Fibroblast of peridontal ligament (primary cell): ENCODE data around the gene PSMA1.

Source experiments
- DNase-seq: peaks from one replicate; pipeline ENCODE4 v3.0.0-alpha.2; 2010; ENCODE audit errors: extremely low read depth

Gene PSMA1

GRCh38 chr11:14529951-14530350, 9.8 kb upstream of the PSMA1 start:
- no peak for DNase-seq

DNA sequence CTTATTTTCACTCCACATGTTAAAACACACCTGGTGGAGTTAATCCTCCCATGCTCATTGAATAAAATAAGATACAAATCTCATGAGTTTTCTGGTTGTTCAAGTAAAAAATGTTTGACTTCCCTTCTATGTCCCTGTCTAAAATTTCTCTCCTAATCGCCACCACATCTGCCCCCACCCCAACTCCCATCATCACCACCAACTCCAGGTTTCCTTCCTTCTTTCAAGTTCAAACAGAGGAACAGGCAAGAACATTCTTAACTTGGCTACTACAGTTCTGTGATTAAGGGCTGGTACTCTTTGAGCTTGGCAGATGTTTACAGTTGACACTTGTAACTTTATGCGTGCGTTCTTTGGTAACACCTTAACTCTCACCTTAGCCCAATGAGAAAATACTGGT, 9.1 kb upstream of the PSMA1 start:
- DNase-seq = no peak

DNA sequence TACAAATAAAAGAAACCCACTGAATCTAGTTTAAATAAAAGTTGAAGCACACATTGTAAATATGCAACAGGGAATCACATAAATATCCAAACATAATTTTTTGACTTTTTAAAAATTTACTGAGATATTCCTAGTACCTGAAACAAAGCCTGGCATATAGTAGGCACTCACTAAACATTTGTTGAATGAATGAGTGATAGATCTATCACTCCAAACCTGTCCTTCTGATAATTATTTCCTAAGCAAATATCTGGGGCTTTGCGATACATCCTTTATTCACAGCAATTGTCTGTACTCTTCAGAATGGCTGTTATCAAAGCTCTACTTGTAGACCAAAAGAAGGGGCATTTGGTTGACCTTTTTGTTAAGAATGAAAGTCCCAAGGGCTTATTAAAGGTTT, 2.6 kb upstream of the PSMA1 start:
- no peak for DNase-seq

DNA sequence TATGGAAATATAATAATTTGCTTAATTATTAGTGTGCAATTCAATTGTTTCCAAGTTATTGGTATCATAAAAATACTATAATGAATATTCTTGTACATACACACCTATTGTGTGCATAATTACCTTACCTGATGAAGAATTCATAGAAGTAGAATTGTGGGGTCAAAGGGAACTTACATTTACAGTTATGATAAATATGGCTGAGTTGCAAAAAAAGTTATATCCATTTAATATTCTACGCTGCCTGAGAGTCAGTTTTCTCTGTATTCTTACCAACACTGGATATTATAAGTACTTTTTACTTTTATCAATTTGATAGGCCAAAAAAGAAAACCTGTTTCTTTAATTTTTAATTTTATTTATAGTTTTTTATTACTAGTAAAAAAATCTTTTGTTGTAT, 2.1 kb upstream of the PSMA1 start:
- DNase-seq = no peak

GRCh38 chr11:14520747-14521151, 563 bp upstream of the PSMA1 start:
- no peak for DNase-seq

DNA sequence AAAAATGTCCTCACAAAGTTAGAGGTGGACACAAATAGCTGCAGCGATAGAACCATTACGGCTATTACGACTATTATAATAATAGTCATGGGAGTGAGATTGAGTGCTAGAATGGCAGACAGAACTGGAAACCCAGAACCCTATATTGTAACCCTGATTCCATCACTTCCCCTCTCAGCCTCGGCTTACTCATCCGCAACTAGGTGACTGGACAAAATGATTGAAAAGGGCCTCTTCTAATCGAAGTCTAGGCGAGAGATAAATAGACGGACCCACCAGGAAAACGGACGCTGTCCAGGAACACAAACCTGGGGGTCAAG, 629 bp downstream of the PSMA1 start:
- no peak for DNase-seq

DNA sequence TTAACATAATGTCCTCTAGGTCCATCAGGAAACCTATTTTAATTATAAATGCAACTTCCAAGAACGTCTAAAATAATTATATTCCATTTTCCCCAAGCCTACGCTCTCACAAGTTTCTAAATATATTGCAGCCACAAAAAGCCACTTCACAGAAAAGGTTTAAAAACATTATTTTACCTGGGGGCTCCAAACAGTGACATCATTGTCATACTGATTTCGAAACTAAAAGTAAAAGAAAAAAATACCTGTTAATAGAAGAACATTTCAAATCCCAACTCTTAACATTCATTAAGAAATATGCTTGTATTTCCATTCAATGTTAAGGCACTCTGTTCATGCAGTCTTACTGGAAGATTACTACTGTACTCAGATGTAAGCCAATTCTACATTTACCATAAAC, 1.4 kb downstream of the PSMA1 start:
- DNase-seq = no peak

DNA sequence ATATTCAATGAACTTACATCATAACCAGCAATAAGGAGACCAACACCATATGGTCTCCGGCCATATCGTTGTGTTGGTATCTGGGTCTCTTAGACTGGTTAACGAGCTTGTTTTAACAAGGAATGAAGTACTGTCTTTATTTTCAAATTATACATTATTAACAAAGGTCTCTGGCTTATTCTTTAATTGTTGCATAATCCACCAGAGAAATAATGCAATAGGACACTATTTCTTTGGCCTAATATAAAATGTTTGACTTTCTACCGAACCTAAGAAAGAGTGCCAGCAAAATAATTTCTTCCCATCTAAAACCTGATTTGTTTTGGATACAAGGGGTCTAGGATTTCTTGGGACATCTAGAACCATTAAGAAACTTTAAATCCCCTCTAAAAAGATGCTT, 6.4 kb downstream of the PSMA1 start:
- DNase-seq = no peak

DNA sequence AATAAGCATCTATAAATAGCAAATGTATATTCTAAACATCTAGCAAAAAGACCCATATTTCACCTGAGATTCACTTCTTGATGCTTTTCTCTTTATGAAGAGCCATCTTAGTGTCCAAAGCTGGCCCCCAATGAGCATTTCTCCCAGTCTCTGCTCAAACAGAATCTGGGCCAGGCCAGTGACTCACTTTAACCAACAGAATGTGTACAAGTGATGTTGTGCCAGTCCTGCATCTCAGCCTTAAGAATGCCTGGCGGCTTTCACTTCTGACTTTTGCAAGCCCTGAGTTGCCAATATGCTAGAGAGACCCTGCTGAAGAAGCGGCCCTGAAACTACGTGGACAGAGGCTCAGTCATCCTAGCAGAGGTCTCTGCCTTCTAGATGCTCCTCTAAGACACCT, 13.7 kb downstream of the PSMA1 start:
- DNase-seq = peak; percentile 66

DNA sequence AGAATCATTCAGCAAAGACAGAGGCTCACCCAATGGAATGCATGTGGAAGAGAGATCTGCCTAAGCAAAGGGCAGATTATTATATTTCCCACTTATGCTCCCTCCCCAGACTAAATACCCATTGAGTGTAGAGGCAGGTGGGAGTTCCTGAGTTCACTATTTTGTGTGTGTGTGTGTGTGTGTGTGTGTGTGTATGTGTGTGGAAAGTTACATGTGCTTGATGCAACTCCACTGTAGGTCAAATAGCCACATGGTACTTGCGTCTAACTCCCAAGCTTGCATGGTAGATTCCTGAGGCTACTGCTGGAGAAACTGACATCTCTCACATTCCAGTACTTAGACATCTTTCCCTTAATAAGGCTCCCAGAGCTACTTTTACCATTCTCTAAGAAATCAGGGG, 17.2 kb downstream of the PSMA1 start:
- no peak for DNase-seq

DNA sequence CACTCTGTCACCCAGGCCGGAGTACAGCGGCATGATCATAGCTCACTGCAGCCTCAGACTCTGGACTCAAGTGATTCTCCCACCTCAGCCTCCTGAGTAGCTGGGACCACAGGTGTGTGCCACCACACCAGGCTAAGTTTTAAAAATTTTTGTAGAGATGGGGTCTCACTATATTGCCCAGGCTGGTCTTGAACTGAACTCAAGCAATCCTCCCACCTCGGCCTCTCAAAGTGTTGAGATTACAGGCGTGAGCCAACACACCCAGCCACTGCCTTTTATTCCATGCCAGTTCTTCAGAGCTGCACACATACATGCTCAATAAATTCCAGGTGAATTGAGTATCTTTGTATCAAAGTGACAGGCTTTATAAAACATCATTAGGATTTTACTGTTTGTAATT, 18.1 kb downstream of the PSMA1 start:
- no peak for DNase-seq

GRCh38 chr11:14500181-14500651, 20.0 kb downstream of the PSMA1 start:
- peak; percentile 65 for DNase-seq

GRCh38 chr11:14499560-14500180, 20.5 kb downstream of the PSMA1 start, which contains the start of gene COPB1:
TSS of gene COPB1 (minus strand) at chr11:14499811. CDS start at chr11:14498928, 883 bp downstream.
- DNase-seq = peak; percentile 94

- peak; percentile 24 for DNase-seq
Observed at GRCh38 chr11:14499178-14499559, 21.0 kb downstream of the PSMA1 start.

DNA sequence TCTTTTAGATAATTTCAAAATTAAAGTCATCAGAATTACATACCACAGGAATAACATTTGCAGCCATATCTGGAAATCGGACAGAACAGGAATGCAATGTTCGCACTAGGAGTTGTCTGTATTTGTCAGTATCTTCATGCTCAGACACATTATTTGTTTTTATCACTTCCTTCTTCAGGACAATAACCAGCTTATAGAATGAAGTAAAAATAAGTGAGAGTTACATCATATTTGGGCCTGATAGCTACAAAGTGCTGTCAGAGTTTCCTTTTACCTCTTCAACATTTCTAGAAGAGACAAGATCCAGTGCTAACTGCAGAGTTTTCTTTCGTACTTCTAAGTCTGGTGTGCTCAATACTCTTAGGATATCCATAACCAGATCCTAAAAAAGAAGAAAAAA, 39.5 kb downstream of the PSMA1 start:
- no peak for DNase-seq

- no peak for DNase-seq
Observed at GRCh38 chr11:14471127-14471526, 49.1 kb downstream of the PSMA1 start.

- DNase-seq = no peak
Observed at GRCh38 chr11:14463623-14464022, 56.6 kb downstream of the PSMA1 start.

DNA sequence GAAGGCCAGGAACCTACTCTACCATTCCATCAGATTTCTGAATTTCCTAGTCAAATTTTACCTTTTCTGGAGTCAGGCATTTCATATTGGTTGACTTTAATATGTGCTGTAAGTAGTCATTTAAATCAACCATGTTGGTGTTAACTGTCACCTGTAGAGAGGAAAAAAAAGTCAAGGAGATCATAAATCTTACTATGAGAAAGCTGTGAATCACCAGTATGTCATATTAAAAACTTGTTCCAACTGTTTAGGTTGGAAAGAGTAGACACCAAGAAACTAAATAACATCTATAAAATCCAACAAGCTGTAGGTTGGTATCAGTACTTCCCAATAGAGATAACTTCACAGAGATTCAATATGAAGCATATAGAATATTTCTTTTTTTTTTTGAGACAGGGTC, 60.0 kb downstream of the PSMA1 start:
- DNase-seq = no peak

DNA sequence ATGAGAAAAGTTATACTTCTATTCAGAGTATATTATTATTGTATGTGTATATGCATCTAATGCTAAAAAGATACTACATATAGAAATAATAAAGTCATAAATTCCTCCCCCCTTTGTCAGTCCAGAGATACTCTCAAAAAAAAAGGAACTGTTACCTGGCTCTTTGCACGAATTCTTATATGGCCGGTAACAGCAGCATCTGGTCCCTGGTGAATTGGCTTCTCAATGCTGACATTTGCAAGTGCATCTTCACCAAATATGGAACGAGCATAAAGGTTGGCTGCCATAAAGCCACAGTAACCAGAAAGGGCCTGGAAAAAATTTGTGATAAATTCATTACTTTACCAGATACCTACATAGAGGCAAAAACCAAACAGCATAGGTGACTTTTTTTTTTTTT, 61.8 kb downstream of the PSMA1 start:
- no peak for DNase-seq

- DNase-seq = peak; percentile 27
Observed at GRCh38 chr11:14455648-14456430, 64.3 kb downstream of the PSMA1 start.
